Loucy (cell line): ENCODE results near the gene OXER1.

Source experiments
- H2AFZ ChIP-seq: fragments of 200-600 bp; sonication (generic); 2 replicates; pipeline ENCODE4 v1.6.0; 2016; ENCODE audit warnings: antibody characterized with exemption, mild to moderate bottlenecking, low read length, moderate library complexity
- H3F3A ChIP-seq: fragments of 200-600 bp; 2 replicates; pipeline ENCODE4 v1.6.0; 2016; ENCODE audit warnings: antibody characterized with exemption, low read depth, mild to moderate bottlenecking
- H3K27me3 ChIP-seq: fragments of 200-600 bp; sonication (generic); 2 replicates; pipeline ENCODE4 v1.6.1; 2014; ENCODE audit warnings: low read length, mild to moderate bottlenecking; ENCODE audit not compliant: insufficient read depth, poor library complexity, severe bottlenecking
- H3K36me3 ChIP-seq: fragments of 200-600 bp; sonication (generic); 2 replicates; pipeline ENCODE4 v1.6.1; 2016; ENCODE audit warnings: low read length; ENCODE audit not compliant: insufficient read depth
- H3K4me1 ChIP-seq: fragments of 200-600 bp; sonication (generic); 2 replicates; pipeline ENCODE4 v1.5.1; 2014; ENCODE audit warnings: low read length, mild to moderate bottlenecking; ENCODE audit not compliant: insufficient read depth, poor library complexity, severe bottlenecking
- H3K4me2 ChIP-seq: fragments of 200-600 bp; sonication (generic); 2 replicates; pipeline ENCODE4 v1.6.0; 2014; ENCODE audit warnings: antibody characterized with exemption, low read length, low read depth, mild to moderate bottlenecking; ENCODE audit not compliant: poor library complexity, severe bottlenecking
- H3K4me3 ChIP-seq: fragments of 200-600 bp; sonication (generic); 2 replicates; pipeline ENCODE4 v1.5.1; 2014; ENCODE audit warnings: low read length, mild to moderate bottlenecking, mixed read lengths; ENCODE audit not compliant: poor library complexity, severe bottlenecking
- H3K79me2 ChIP-seq: fragments of 200-600 bp; sonication (generic); 2 replicates; pipeline ENCODE4 v1.6.1; 2014; ENCODE audit warnings: low read length; ENCODE audit not compliant: insufficient read depth
- H3K9ac ChIP-seq: fragments of 200-600 bp; sonication (generic); 2 replicates; pipeline ENCODE4 v1.6.0; 2014; ENCODE audit warnings: mild to moderate bottlenecking, low read depth, low read length, moderate library complexity; ENCODE audit not compliant: poor library complexity, severe bottlenecking
- H3K9me2 ChIP-seq: fragments of 200-600 bp; sonication (generic); replicated peaks from 2 replicates; pipeline ENCODE4 v1.6.1; 2016; ENCODE audit warnings: low read depth, low read length, mixed read lengths
- H3K9me3 ChIP-seq: fragments of 200-600 bp; sonication (generic); 2 replicates; pipeline ENCODE4 v1.6.1; 2014; ENCODE audit warnings: mild to moderate bottlenecking, antibody characterized with exemption, low read length, low read depth; ENCODE audit not compliant: insufficient read depth
- H4K20me1 ChIP-seq: fragments of 200-600 bp; sonication (generic); 2 replicates; pipeline ENCODE4 v1.6.0; 2014; ENCODE audit warnings: antibody characterized with exemption, low read length, mild to moderate bottlenecking; ENCODE audit not compliant: insufficient read depth, poor library complexity, severe bottlenecking
- EZH2phosphoT487 ChIP-seq: fragments of 200-600 bp; IDR thresholded peaks from 2 replicates; pipeline ENCODE4 v1.6.1; 2018; ENCODE audit warnings: antibody characterized with exemption, mild to moderate bottlenecking, moderate library complexity, borderline replicate concordance
- TF ChIP-seq, protein P1 (sequence below): fragments of 200-600 bp; sonication (generic); conservative IDR thresholded peaks from 2 replicates; pipeline ENCODE4 v1.5.1; 2014; ENCODE audit warnings: mild to moderate bottlenecking, antibody characterized with exemption, low read length

The OXER1 gene

DNA sequence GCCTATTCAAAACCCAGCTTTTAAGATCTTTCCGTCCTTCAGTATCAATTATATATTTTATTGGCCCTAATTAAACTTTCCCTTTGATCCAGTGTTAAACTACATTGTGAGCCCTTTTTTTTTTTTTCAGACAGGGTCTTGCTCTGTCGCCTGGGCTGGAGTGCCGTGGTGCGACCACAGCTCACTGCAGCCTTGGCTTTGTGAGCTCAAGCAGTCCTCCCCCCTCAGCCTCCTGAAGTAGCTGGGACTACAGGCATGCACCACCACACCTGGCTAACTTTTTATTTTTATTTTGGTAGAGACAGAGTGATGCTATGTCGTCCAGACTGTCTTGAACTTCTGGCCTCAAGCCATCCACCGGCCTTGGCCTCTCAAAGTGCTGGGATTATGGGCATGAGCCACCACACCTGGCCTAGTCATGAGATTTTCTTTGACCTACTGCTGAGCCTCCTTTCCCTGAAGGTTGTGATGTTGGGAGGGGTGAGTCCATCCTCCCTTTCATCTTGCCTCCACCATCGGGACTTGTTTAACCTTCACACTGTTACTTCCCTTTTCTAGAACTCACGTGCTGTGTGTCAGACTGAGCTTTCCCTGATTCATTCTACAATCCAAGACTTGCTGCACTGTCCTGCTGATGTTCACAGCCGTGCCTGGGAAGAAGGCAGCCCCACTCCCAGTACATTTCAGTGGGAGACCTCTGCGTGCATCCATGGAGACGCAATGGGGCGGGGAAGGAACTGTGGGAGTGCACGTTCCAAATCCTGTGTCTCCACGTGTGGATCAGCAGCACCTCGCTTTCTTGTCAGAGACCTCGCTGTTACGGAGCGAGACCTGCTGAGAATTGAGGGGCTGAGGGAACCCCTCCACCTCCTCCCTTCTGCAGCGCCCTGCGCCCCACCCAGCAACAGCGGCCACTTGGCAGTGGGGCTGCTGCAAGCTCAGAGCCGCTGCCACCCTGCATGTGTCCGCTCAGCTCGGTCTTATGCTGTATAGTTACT, 10.8 kb downstream of the OXER1 start:
- H3F3A ChIP-seq = no peaks in the 10 kb centered on the region
- H3K27me3 ChIP-seq = no peaks in the 10 kb centered on the region
- H3K4me1 ChIP-seq = peaks cover 4% of the 10 kb centered on the region
- no peaks in the 10 kb centered on the region for H3K79me2 ChIP-seq
- no peaks in the 10 kb centered on the region for H4K20me1 ChIP-seq
- H3K9me3 ChIP-seq = no peaks in the 10 kb centered on the region
- H3K9ac ChIP-seq = no peak overlapping the region
- H2AFZ ChIP-seq = no peak overlapping the region
- H3K4me3 ChIP-seq = no peak overlapping the region
- H3K9me2 ChIP-seq = no peaks in the 10 kb centered on the region
- H3K4me2 ChIP-seq = no peak overlapping the region
- H3K36me3 ChIP-seq = no peaks in the 10 kb centered on the region; the same call in 1 of the 2 replicates
- TF ChIP-seq, protein P1, sequence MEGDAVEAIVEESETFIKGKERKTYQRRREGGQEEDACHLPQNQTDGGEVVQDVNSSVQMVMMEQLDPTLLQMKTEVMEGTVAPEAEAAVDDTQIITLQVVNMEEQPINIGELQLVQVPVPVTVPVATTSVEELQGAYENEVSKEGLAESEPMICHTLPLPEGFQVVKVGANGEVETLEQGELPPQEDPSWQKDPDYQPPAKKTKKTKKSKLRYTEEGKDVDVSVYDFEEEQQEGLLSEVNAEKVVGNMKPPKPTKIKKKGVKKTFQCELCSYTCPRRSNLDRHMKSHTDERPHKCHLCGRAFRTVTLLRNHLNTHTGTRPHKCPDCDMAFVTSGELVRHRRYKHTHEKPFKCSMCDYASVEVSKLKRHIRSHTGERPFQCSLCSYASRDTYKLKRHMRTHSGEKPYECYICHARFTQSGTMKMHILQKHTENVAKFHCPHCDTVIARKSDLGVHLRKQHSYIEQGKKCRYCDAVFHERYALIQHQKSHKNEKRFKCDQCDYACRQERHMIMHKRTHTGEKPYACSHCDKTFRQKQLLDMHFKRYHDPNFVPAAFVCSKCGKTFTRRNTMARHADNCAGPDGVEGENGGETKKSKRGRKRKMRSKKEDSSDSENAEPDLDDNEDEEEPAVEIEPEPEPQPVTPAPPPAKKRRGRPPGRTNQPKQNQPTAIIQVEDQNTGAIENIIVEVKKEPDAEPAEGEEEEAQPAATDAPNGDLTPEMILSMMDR = no peak
- no peak for TF ChIP-seq EZH2phosphoT487

DNA sequence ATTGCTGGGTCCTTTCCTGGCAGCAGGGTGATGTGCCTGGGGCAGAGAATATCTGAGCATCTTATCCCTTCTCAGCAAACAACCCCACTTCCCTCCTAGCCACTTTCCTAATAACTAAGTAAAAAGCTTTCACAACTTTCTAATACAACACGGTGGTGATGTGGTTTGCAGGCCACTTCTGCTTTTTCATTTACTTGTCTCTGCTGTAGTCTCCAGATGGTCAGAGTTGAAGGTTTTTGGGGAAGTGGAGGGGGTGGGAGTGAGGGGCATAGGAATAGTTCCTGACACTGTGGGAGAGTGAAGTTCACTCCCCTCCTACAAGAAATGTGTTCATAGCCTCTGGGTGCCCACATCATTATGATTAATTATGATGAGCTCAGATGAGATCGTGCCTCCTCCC, 11.6 kb downstream of the OXER1 start:
- Histone ChIP-seq H3K9ac (no peak overlapping the region), H3K79me2 (no peaks in the 10 kb centered on the region), H3F3A (no peaks in the 10 kb centered on the region), H3K9me2 (no peaks in the 10 kb centered on the region), H3K36me3 (no peaks in the 10 kb centered on the region; the same call in 1 of the 2 replicates), H4K20me1 (no peaks in the 10 kb centered on the region), H3K9me3 (no peaks in the 10 kb centered on the region), H3K4me3 (no peak overlapping the region), H3K27me3 (no peaks in the 10 kb centered on the region), H2AFZ (no peak overlapping the region), H3K4me2 (no peak overlapping the region), H3K4me1 (peaks cover 4% of the 10 kb centered on the region)
- TF ChIP-seq, protein P1 = no peak
- TF ChIP-seq EZH2phosphoT487 = no peak

DNA sequence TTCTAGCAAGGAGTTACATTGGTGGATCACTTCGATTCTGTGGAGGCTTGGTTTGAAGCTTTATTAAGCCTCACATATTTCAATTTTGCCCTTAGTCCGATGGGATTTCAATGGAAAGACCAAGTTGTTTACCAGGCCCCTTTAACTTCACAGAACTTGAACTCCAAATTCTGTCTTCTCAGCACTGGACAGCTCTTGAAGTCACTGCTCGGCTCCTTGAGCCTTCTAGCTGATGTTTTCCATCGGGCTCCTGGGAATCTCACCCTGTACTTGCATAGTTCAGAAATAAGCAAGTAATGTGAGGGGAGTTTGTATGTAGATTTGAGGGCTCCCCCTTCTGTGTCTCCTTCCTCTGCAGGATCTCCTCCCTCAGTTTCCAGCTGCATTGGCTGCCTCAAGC, 15.1 kb downstream of the OXER1 start:
- Histone ChIP-seq H3K27me3 (no peaks in the 10 kb centered on the region), H3K36me3 (no peaks in the 10 kb centered on the region; the same call in 1 of the 2 replicates), H3K4me1 (no peaks in the 10 kb centered on the region), H3K4me3 (no peak overlapping the region), H3K9ac (no peak overlapping the region), H3F3A (no peaks in the 10 kb centered on the region), H3K9me2 (no peaks in the 10 kb centered on the region), H3K79me2 (no peaks in the 10 kb centered on the region), H3K9me3 (no peaks in the 10 kb centered on the region), H3K4me2 (no peak overlapping the region), H4K20me1 (no peaks in the 10 kb centered on the region), H2AFZ (no peak overlapping the region)
- TF ChIP-seq EZH2phosphoT487 = no peak
- TF ChIP-seq, protein P1 = no peak
